AG10803 (cell line): ENCODE data around the gene CD84.

Experiments
- DNase-seq: peaks from one replicate; pipeline ENCODE4 v3.0.0; 2010; ENCODE audit warnings: low read depth
- H3K4me3 ChIP-seq: 2 replicates; pipeline ENCODE4 v1.5.1; 2011; ENCODE audit warnings: mild to moderate bottlenecking, low read length, control low read depth
- TF ChIP-seq, protein P1 (sequence below): conservative IDR thresholded peaks from 2 replicates; pipeline ENCODE4 v1.5.1; 2011; ENCODE audit warnings: mild to moderate bottlenecking, low read length, control low read depth, inconsistent platforms

CD84 gene

DNA sequence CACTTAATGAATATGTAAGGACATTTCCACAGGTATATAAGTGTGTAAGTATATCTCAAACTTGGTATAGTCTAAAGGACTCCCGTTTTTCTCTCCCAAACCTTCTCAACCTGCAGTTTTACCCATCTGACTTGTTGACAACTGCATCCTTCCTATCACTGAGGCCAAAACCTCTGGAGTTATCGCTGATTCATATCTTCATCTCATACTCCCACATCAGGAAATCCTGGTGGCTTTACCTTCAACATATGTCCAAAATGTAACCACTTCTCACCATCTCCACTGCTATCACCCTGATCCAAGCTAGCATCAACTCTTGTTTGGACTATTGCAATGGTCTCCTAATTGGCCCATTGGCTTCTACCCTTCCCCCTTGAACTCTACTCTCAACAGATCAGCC, 86.7 kb downstream of the CD84 start:
- TF ChIP-seq, protein P1, sequence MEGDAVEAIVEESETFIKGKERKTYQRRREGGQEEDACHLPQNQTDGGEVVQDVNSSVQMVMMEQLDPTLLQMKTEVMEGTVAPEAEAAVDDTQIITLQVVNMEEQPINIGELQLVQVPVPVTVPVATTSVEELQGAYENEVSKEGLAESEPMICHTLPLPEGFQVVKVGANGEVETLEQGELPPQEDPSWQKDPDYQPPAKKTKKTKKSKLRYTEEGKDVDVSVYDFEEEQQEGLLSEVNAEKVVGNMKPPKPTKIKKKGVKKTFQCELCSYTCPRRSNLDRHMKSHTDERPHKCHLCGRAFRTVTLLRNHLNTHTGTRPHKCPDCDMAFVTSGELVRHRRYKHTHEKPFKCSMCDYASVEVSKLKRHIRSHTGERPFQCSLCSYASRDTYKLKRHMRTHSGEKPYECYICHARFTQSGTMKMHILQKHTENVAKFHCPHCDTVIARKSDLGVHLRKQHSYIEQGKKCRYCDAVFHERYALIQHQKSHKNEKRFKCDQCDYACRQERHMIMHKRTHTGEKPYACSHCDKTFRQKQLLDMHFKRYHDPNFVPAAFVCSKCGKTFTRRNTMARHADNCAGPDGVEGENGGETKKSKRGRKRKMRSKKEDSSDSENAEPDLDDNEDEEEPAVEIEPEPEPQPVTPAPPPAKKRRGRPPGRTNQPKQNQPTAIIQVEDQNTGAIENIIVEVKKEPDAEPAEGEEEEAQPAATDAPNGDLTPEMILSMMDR, result no peak
- H3K4me3 ChIP-seq, result no peak overlapping the region
- DNase-seq, result no peak

DNA sequence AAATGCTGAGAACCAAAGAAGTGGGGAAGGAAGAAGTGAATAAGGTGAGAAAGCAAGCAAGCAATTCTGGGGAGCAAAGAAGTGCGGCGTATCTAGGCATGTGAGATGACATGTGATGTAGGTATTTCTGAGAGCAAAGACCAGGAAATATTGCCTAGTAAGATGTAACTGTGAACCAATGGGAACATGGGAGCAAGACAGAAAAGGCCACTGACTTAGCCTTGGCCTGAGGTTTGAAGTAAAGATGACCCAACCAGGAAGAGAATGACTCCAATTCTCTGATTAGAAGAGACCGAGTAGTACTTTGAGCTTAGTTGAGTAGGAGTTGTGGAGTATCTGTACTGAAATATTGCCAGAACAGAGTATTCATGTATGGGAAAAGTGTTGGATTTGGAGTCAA, 87.3 kb downstream of the CD84 start:
- DNase-seq, result no peak
- H3K4me3 ChIP-seq, result no peak overlapping the region
- TF ChIP-seq, protein P1, result no peak
